HG02610 (cell line): ENCODE data around the gene SDHC.

Experiments used
- ATAC-seq: cut with Tn5 transposase; IDR thresholded peaks from one replicate; pipeline ENCODE4 v1.9.1; 2021; ENCODE audit warnings: mild to moderate bottlenecking, moderate library complexity; ENCODE audit not compliant: unreplicated experiment

The SDHC gene, protein sequence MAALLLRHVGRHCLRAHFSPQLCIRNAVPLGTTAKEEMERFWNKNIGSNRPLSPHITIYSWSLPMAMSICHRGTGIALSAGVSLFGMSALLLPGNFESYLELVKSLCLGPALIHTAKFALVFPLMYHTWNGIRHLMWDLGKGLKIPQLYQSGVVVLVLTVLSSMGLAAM

DNA sequence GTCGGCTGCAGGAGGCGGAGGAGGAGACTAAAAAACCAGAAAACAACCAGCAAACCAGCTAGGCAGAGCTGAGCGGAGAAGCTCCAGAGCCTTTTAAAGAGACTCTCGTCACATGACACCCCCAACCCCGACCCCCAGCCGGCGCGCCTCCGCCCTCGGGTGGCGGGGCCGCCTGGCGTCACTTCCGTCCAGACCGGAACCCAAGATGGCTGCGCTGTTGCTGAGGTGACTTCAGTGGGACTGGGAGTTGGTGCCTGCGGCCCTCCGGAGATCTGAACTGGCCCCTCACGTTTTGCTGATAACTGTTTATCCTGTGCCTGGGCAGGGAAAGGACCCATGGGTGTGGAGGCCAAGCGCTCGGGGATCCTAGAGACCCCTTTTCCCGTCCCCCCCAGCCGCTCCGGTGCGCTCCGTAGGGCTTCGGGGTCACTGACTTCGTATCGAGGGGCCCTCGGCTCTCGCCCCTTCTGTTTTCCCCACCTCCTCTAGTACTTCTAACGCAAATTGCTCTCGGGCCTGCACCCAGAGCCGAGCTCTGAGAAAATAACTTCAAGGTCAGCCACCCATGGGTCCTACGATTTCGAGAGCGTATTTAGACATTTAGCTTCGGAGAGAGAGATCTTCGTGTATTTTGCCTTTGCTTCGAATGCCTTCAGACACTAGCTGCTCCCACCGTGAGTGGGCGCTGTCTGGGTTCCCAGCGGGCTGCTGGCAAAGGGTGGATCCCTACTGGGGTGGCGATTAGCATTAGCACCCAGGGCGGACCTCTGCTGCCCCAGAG is at the start of gene SDHC:
TSS of gene SDHC (plus strand) at position 181 of the 781 bp plus-strand sequence. CDS start at position 206, 25 bp downstream.
- peak; percentile 97 for ATAC-seq

DNA sequence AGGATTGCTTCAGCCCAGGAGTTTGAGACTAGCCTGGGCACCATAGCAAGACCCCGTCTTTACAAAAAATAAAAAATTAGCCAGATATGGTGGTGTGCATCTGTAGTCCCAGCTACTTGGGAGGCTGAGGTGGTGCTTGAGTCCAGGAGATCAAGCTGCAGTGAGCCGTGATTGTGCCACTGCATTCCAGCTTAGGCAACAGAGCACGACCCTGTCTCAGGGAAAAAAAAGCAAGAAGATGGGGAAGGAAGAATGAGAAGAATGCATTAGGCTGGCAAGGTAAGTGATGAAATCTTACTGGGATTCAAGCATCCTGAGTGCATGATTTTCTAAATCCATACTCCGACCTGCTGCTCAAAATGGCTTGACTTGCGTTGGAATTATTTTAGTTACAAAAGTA is 48.9 kb upstream of the SDHC start:
- no peak for ATAC-seq

DNA sequence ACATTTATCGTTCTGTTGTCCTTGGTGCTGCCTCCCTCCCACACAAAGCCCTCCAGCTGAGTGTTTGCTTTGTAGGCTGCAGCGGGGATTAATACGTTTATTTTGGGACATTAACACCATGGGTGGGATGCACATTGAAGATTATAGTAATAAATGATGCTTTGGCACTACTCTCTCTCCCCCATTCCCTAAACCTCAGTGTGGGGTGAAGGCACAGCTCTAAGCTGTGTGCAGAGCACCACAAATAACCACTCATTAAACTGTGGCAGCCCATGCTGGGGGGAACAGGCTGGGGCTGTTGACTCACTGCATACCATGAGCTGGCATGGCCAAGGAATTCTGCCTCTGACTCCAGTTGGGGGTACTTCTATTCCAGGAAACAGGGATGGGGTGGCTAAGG is 48.0 kb upstream of the SDHC start:
- ATAC-seq = no peak

DNA sequence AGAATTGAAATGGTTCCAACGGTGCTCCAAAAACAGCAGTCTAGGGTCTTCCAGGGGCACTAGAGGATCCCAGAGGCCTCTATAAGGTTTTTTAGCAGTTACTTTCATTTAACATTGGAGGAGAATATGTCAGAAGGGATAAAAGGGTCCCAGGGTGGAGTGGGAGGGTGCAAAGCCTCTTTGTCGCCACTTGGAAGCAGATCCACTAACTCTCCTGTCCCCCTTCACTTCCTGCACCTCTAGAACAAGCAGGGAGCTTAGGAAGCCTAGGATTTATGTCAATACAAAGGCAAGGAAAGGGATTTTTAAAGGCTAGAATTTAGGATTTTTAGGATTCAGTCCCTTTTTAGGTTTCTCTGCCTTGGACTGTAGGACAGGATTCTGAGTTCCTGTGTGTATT is 47.3 kb upstream of the SDHC start:
- ATAC-seq = no peak

DNA sequence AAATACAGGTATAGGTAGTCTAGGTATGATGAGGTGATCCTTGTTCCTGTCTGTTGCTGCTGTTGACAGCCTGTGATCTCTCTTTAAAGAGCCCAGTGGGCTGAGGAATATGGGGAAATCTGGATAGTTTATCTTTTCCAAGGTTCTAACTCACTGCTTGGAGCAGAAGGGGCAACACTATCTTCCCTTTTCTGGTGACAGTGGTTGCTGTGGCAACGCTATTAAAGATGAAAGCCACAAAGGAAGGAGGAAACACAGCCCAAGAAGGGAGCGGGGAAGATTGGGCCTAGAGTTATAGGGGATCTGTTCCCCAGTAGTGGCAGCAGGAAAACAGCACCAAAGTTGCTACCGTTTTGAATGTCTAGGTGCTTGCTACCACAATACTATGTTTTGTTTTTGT is 46.9 kb upstream of the SDHC start:
- ATAC-seq = no peak

DNA sequence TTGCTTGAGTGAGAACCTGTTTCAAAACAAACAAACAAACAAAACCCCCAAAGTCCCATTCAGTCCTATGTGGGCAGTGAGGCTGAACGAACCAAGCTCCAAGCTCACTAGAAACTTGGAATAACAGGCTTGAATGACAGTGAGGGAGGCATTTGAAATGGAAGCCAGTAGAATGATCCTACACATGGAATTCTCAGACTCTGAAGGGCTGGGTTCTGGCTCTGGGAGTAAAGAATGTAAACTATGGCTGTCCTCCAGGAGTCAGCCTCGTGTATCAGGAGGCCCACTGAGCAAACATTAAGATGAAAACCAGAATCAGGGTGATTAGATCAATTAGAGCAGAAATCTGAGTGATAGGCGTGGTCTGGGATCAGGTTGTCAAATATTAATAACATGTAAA is 40.8 kb upstream of the SDHC start:
- no peak for ATAC-seq

DNA sequence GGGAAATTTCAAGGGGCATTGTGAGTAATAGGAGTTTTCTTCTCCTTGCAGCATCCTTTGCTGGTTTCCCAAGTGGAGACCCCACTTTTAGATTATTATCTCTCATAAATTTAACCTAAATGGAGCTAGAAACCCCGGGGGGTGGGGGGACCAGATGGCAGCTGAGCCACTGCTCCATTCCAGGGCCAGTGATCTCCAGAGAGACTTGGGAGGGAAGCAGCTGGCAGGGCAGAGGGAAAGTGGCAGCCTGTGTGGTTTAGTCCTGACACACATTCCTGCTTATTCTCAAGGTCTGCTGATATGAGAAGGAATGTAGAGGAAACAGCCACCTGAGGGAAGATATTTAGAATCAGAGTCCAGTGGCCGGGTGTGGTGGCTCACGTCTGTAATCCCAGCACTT is 39.3 kb upstream of the SDHC start:
- no peak for ATAC-seq

DNA sequence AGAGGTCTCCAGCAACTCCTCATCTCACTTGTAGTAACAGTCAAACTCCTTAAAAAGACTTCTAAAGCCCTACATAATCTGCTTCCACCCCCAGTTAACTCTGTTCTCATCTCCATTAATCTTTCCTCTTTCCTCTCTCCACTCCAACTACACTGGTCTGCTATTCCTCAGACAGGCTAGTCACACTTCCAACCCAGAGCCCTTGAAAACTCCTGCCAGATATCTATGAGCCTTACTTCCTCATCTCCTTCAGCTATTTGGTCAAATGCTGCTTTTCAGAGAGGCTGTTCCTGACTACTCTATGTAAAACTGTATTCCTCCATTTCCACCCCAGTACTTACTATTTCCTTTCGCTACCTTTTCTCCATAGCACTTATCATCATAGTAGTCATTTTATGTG is 31.2 kb upstream of the SDHC start:
- no peak for ATAC-seq

DNA sequence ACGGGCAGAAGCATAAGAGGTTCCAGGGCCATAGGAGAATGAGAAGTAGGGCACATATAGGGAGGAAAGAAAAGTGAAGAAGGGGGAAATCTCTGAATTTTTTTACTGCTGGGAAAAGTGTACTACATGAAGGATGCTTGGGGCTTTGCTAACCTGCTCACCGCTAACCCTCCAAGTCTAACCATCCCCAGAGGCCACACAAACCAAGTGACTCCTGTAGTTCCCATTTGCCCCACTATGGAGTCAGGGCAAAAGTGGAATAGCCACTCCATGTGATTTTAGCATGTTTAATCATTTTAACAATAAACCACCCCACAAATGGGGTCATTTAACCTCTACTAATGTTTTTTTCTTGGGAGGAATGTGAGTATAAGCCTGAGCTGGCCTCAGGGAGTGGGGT is 29.1 kb upstream of the SDHC start:
- ATAC-seq = no peak

DNA sequence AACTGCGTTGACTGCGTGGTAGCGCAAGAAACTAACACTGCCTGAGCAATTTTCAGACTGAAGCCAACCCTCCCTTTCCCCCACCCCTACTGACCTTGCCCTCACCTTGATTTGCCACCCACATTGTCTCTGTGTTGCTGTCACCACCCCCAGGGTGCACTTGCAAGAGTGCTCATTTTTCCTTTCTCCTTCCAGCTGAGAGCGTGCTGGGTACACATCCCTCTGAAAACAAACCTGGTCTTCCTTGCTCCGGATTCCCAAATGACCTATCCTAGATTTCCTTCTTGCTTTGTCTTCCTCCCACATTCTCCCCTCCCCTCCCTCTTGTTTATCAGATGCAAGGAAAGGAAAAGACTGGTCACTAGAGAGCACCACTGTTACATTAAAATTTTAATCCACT is 28.7 kb upstream of the SDHC start:
- no peak for ATAC-seq

DNA sequence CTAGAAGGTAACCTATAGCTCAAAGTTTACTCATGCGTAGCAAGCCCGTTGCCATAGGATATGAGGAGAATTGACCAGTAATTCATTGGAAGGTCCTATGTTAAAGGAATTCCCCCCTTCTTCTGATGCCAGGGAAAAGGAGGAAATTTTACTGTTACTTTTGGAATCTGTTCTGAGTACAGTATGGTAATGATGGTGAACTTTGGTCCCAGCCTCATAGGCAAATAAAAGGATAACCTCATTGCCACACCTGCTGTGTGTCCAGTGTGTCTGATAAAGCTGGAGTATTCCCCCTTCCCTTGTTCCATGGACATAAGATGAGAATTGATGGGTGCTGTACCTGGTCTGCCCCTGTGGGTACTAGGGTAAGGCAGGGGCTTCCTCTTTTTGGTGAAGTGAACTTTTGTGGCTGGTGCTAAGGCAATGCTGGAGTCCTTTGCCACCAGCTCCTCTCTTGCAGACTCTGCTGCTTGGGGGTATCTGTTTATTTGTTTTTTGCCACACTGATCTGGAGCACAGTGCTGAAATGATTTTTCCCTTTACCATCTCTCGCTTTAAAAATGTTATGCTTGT is 26.6 kb upstream of the SDHC start:
- no peak for ATAC-seq

DNA sequence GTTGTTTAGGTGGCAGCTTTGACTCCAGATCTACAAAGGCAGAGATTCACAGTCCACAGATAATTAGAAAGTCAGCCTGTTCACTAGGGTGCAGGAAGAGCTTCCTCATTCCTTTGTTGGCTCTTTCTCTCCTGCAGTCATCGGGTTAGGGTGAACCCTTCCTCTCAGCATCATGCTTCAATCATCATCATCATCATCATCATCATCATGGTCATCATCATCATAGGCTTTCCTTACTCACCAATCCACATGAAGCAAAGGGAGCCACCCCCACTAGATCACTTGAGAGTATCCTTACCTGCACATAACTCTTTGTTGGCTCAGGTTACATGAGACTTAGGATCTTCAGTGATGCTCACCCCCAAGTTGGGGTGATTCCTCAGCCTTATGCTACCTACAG is 23.4 kb upstream of the SDHC start:
- no peak for ATAC-seq

DNA sequence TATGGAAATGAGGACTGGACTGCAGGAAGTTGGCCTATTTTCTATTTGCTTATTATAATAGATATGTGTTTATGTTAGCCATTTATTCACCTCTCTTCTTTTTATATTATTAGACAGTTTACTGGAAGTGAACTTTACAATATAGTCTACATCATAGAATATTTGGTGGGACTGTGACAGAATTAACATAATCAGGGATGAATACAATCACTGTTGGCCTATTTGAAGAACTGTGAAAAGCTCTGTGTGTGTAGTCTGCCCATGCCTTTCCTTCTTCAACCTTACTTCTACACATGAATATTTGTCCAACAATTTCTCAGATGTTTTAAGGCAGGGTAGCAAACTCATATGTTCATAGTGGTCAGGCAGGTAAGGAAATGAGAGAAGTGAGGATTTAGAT is 16.8 kb upstream of the SDHC start:
- ATAC-seq = no peak

DNA sequence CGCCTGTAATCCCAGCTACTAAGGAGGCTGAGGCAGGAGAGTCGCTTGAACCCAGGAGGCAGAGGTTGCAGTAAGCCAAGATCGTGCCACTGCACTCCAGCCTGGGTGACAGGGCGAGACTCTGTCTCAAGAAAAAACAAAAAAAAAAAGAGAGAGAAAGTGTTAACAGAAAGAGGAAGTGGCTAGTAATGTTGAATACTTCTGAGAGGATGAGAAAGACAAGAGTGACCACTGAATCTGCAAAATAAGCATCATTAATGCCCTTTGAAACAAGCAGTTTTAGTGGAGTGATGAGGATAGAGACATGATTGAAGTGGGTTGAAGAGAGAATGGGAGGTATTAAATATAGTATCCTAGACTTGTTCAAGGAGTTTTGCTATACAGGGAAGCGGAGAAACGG is 16.1 kb upstream of the SDHC start:
- no peak for ATAC-seq

DNA sequence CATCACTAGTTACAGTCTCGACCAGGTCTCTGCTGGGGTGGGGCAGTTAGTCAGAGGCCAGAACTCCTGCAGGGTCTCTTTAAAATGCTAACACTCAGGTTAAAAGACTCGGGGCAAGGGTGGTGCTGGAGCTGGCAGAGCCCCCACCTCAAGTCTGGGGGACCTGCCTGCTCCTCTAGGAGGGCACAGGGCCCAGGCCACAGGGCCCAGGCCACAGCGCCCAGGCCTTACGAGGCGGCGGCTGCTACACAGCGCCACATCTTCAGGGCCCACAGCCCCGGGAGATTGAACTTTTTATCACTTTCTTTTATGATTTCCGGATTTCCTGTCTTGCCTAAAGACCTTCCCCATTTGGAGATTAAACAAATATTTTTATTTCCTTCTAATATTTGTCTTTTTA is 14.8 kb upstream of the SDHC start:
- no peak for ATAC-seq

DNA sequence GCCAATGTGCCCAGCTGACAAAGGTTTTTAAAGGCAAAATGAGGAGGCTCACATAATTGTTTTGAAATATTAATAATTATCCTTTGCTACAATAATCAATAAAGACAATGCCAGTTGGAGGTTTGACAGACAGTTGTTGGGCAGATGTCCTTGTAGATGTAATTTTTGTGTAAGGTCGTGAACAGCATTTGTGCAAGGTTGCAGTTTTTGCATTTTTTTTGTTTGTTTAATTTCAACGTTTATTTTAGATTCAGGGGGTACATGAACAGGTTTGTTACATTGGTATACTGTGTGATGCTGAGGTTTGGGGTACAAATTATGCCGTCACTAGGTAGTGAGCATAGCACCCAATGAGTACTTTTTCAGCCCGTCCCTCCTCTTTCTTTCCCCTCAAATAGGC is 13.7 kb upstream of the SDHC start:
- ATAC-seq = no peak

DNA sequence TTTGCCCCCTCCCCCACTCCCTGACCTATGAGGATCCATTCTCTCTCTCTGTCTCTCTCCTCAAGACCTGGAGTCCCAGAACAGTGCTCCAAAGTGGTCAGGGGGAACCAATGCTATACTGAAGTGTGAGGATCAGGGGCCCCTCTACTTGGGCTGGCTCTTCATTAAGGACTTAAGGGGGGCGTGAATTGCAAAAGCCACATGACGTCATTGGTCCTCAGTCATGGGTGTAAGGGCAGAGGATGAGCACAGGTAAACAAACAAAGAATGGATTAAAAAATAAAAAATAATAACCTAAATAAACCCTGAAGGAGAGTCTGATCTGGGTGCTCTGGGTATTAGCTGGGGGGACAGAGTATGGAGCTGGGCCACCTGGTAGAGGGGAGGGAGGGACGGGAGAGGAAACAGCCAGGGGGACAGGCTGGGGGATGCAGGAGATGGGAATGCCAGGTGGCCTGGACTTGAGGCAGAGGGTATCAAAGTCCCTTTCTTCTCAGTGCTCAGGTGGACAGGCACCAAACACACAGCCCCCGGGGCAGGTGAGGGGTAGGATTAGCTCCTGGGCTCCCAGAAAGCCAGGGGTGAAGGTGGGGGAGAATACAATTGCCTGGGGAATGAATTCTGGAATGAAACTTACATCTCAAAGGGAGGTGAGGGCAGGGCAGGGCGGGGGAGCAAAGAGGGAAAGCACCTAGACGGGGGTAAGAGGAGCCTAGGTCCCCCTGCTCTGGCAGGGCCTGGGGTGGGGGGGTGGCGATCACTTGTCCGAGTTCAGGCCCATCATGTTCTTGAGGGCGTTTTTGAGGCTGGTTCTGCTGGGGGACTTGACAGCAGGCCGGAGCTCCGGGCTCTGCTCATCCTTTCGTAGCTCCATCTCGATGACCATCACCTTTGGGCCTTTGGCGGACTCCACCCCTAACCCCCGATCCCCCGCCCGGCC is 9.0 kb upstream of the SDHC start:
- ATAC-seq = no peak

DNA sequence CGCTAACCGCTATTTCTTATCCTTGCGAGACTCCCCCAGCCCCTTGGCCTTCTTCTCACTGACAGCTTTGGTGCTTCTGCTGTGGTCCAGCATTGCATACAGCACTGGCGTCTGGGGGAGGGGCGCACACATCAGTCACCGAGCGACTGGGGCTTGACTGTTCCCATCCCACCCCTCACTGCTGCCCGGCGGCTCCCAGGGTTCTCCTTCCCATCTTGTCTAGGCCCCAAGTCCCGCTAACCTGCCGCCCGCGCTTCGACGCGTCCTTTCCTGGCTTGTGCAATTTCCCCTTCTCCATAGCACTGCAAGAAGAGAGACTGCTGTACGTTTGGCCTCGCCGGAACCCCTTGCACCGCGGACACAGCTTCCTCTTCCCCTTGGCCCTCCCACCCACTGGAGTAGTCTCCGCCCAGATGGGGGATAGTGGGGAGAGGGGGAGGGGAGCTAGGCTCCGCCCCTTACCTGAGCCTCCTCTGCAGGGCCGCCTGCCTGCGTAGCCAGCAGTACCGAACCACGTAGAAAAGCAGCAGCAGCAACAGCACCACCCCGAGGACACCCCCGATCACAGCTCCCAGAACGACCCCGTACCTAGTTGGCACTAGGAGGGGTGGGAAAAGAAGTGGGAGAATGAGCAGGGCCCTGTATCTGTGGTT is 8.2 kb upstream of the SDHC start:
- ATAC-seq = peak; percentile 78

DNA sequence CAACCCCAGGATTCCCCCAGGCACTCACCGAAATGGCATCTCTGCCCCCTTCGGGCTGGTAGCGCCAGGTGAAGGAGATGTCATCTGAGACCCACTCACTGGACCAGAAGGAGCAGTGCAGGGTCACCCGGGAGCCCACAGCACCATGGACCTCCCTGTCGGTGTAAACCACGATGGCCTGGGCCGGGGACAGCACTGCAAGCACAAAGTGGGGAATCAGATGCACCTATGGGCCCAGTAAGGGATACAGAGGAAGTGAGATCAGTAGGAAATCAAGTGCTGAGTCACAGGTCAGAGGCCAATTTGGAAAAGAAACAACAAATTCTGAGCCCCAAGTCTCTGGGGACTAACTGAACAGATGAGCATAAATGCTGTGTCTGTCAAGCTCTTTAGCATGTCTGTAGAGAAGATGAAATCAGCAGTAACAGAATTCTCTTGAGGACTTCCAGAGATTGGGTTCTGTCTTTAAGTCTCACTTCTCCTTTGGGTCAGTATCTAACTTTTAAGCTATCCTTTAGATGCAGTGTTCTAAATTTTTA is 6.9 kb upstream of the SDHC start:
- ATAC-seq = no peak

DNA sequence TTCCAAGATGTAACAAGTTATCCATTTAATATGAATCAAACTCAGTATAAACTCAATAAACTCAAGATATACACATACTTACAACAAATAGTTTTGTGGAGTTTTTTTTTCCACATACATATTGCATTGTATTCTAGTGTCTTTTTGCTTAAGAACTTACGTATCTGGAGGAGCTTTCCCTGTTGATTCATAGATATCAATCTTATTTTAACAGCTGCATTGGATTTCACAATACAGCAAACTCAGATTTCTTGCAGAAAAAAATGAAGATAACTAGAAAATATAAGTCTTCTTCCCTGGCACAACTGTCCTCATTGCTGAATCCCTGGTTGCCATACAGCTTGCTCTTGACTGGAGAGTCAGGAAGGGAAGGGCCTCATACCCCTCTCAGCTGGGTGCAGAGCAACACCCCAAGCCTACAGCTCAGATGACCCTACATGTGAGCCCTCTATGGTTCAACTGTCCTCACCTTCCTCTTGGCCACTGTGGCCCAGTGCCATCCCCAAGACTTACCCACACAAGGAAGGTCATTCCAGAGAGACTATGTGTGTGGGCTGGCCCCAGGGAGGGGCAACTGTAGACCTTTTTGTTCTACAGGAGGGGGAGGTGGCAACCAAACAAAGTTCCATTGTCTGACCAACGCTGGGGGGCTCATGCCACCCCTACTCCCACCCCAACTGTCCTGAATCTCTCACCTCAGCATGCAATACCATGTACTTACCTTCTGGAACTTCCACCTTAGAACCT is 6.1 kb upstream of the SDHC start:
- ATAC-seq = no peak
